ENCODE measurements around the gene SH3PXD2A. TPM values are rescaled to one million over a fixed set of nuclear protein-coding genes. Genes with fewer than 3 reads are reported as not detected.

The SH3PXD2A gene
- total RNA-seq, 4 donors from 2014 or later: 26.5 to 56.9 (median 33.3) TPM

DNA sequence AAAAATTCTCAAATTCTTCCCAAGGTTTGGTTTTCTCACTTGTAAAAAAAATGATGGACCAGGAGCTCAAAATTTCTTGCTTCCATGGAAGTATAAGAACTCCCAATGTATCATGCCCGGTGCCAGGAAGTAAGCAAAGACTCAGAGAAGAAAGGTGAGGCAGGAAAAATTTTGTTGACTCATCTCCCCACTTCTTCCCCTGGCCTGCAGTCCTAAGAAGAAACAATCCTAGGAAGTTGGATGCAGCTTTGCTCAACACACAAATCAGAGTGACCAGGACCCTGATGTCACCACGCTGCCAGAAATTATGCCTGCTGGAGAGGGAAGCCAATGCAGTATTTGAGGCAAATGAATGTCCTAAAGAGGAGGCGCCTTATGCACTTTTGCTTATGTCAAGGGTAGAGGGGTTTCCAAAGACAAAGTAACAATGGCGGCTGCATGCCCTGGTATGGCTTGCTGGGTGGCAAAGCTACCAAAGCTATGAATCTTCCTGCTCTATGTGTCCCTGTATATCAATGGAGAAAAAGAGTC, 198.2 kb downstream of the SH3PXD2A start:
- Histone ChIP-seq H3K4me1 (peaks cover 34 to 55% (median 46%) of the 10 kb centered on the region in 4 donors), H3K36me3 (no peaks in the 10 kb centered on the region), H3K9me3 (no peaks in the 10 kb centered on the region), H3K4me3 (no peak overlapping the region), H3K27me3 (no peaks in the 10 kb centered on the region), H3K27ac (no peak overlapping the region)
- 95 to 100% methylated on average over 2 to 4 of the region's 4 CpGs for WGBS, 2 donors (ENCODE audit: low coverage in 1 of 2)
- intact Hi-C loops (cut with DNase I; ENCODE audit: low total_unique reads): no loop called here
- in situ Hi-C loops (cut with MboI; ENCODE audit: low pct_ligation_motif_present in 1 of 4, low pct_unique_long_range_greater_than_20kb in 1 of 4, low sequenced_read_pairs in 3 of 4): no loop called here
- no peak for TF ChIP-seq EP300 (IDR thresholded peaks at IDR 0.05; ENCODE audit: low read depth)
- no peak for TF ChIP-seq POLR2A (IDR thresholded peaks at IDR 0.05)
- no peak for TF ChIP-seq POLR2AphosphoS5 (IDR thresholded peaks at IDR 0.05)
- TF ChIP-seq, protein P1, sequence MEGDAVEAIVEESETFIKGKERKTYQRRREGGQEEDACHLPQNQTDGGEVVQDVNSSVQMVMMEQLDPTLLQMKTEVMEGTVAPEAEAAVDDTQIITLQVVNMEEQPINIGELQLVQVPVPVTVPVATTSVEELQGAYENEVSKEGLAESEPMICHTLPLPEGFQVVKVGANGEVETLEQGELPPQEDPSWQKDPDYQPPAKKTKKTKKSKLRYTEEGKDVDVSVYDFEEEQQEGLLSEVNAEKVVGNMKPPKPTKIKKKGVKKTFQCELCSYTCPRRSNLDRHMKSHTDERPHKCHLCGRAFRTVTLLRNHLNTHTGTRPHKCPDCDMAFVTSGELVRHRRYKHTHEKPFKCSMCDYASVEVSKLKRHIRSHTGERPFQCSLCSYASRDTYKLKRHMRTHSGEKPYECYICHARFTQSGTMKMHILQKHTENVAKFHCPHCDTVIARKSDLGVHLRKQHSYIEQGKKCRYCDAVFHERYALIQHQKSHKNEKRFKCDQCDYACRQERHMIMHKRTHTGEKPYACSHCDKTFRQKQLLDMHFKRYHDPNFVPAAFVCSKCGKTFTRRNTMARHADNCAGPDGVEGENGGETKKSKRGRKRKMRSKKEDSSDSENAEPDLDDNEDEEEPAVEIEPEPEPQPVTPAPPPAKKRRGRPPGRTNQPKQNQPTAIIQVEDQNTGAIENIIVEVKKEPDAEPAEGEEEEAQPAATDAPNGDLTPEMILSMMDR (IDR thresholded peaks at IDR 0.05): no peak
- DNase-seq: no peak

GRCh38 chr10:103654925-103655324, 200.5 kb downstream of the SH3PXD2A start:
- Histone ChIP-seq H3K36me3 (no peaks in the 10 kb centered on the region), H3K9me3 (no peaks in the 10 kb centered on the region), H3K27ac (peak overlapping the region in 2 of 4 donors; percentile 78 to 86), H3K4me1 (peaks cover 52 to 66% (median 58%) of the 10 kb centered on the region in 4 donors), H3K27me3 (no peaks in the 10 kb centered on the region), H3K4me3 (no peak overlapping the region)
- DNase-seq: no peak
- intact Hi-C loops (cut with DNase I; ENCODE audit: low total_unique reads) (no loop called here), in situ Hi-C loops (cut with MboI; ENCODE audit: low pct_ligation_motif_present in 1 of 4, low pct_unique_long_range_greater_than_20kb in 1 of 4, low sequenced_read_pairs in 3 of 4) (no loop called here)
- 77 to 100% methylated on average over 1 to 4 of the region's 4 CpGs for WGBS, 2 donors (ENCODE audit: low coverage in 1 of 2)
- TF ChIP-seq, protein P1 (IDR thresholded peaks at IDR 0.05): no peak
- no peak for TF ChIP-seq POLR2A (IDR thresholded peaks at IDR 0.05)
- no peak for TF ChIP-seq POLR2AphosphoS5 (IDR thresholded peaks at IDR 0.05)
- no peak for TF ChIP-seq EP300 (IDR thresholded peaks at IDR 0.05; ENCODE audit: low read depth)

DNA sequence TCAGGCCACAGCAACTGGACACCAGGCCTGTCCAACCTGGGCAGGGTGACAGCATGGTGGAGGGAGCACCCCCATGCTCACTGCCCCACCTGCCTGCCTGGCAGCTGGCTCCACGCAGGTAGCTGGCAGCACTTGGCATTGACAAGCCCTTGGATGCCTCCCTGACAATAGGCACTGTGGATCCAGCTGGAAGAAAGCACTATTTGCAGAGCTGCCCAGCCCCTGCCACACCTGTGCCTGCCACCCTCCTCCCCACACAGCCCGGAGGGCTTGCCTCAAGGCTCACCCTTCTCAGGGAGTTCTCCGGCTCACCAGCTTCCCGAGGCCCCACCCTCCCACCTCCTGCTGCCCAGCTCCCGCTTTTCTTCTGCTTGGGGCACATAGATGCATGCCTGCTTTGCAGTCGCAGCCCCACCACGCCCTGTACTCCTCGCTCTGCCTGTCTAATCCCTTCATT, 201.8 kb downstream of the SH3PXD2A start:
- in situ Hi-C loops (cut with MboI; ENCODE audit: low pct_ligation_motif_present in 1 of 4, low pct_unique_long_range_greater_than_20kb in 1 of 4, low sequenced_read_pairs in 3 of 4) (no loop called here), intact Hi-C loops (cut with DNase I; ENCODE audit: low total_unique reads) (no loop called here)
- Histone ChIP-seq H3K4me3 (no peak overlapping the region), H3K4me1 (peaks cover 50 to 67% (median 57%) of the 10 kb centered on the region in 4 donors), H3K9me3 (no peaks in the 10 kb centered on the region), H3K36me3 (no peaks in the 10 kb centered on the region), H3K27me3 (no peaks in the 10 kb centered on the region), H3K27ac (peak overlapping the region; percentile 78 to 86 (median 82))
- TF ChIP-seq, protein P1 (IDR thresholded peaks at IDR 0.05): peak in 1 of 5 experiments; percentile 39
- no peak for TF ChIP-seq POLR2A (IDR thresholded peaks at IDR 0.05)
- no peak for TF ChIP-seq EP300 (IDR thresholded peaks at IDR 0.05; ENCODE audit: low read depth)
- TF ChIP-seq POLR2AphosphoS5 (IDR thresholded peaks at IDR 0.05): peak; percentile 44 to 74 (median 64)
- peak; percentile 88 for DNase-seq
- 50 to 64% methylated on average over 2 to 7 of the region's 8 CpGs for WGBS, 2 donors (ENCODE audit: low coverage in 1 of 2)

GRCh38 chr10:103652599-103653281, 202.6 kb downstream of the SH3PXD2A start:
- intact Hi-C loops (cut with DNase I; ENCODE audit: low total_unique reads) (no loop called here), in situ Hi-C loops (cut with MboI; ENCODE audit: low pct_ligation_motif_present in 1 of 4, low pct_unique_long_range_greater_than_20kb in 1 of 4, low sequenced_read_pairs in 3 of 4) (no loop called here)
- Histone ChIP-seq H3K9me3 (no peaks in the 10 kb centered on the region), H3K4me3 (no peak overlapping the region), H3K27me3 (no peaks in the 10 kb centered on the region), H3K36me3 (no peaks in the 10 kb centered on the region), H3K27ac (peak overlapping the region; percentile 78 to 86 (median 82)), H3K4me1 (peaks cover 48 to 67% (median 58%) of the 10 kb centered on the region in 4 donors)
- WGBS, 2 donors (ENCODE audit: low coverage in 1 of 2): 62% methylated on average over 14 of the region's 15 CpGs; no CpG with 5 or more reads in 1 of the 2 donors
- TF ChIP-seq, protein P1 (IDR thresholded peaks at IDR 0.05): no peak
- TF ChIP-seq POLR2AphosphoS5 (IDR thresholded peaks at IDR 0.05): peak in 2 of 3 donors; percentile 32 to 36
- DNase-seq: peak; percentile 76
